ENCODE results near the gene PEX14.

- TF ChIP-seq CTCF (IDR thresholded peaks at IDR 0.05; ENCODE audit: insufficient read depth, low read length, poor library complexity, severe bottlenecking) = no peak
- no peak for TF ChIP-seq EZH2phosphoT487 (conservative IDR thresholded peaks at IDR 0.05; ENCODE audit: low read length)
These were observed 72.1 kb downstream of the PEX14 start for GRCh38 chr1:10546896-10547295.
